CD4-positive, alpha-beta T cell treated with Interleukin-15 for 4 hours (primary cell): ENCODE measurements around the gene CDKN2B-AS1.

ENCODE experiments used
- DNase-seq: peaks from one replicate; pipeline ENCODE4 v3.0.0-alpha.2; 2020; ENCODE audit warnings: low spot score

CDKN2B-AS1 gene

DNA sequence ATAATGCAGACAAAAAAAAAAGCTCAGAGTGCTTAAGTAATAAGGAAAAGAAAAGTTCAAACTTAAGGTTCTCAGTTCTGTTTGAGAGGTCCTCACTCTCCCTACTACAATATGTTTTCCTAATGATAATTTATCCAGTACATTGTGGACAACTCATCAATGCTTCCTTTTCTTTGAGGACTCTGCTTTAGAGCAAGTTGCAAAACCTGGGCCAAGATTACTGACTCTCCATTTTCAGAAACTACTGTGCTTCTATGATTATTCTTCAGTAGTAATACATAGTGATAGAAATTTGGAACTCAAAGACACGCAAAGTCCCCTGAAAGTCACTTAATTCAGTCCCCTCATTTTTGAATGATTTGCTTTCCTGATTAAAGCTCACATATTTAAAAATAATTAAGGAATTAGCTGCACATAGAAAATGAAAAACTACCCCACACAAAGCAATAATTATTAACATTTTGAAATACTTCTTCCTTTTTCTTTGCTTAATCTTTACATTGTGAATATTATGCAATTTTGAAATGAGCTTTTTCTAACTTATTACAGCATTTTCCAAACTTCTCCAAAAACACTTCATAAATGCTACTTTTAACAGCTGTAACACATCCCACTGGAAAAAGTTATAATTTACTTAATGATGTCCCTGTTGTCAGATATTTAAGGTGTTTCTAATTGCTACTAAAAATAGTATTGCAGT is 11.6 kb upstream of the CDKN2B-AS1 start:
- no peak for DNase-seq

DNA sequence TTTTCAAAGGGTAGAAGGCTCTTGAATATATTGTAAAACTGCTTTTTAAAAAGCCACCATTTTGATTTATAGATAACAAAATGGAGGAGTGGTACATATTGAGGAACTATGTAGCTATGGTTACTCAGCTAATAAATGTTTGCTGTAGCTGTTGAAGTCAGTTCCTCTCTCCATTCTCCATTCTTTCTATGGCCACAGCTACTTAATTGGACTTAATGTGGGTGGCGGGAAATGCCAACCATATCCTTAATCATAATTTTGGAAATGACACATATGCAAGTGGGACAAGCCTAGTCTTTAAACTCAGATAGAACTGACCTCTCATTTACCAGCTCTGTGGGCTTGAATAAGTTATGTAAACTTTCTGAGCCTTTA is 11.0 kb upstream of the CDKN2B-AS1 start:
- no peak for DNase-seq

DNA sequence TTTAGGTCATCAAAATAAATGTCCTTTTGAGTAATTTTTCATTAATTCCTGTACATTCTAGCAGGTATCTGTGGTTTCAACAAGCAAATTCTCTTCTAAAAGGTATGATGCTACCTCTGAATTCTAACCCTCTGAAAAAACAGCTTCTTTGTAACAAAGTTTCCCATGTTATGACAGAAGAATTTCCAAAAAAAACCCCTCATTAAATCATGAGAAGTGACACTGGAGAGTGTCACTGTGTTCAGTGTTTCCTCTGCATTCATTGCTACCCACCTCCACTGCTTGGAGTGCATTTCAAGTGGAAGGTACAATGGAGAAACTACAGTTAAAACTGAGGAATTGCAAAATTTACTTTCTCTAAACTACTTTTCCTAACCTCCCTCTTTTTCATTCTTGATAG is 10.5 kb upstream of the CDKN2B-AS1 start:
- no peak for DNase-seq

DNA sequence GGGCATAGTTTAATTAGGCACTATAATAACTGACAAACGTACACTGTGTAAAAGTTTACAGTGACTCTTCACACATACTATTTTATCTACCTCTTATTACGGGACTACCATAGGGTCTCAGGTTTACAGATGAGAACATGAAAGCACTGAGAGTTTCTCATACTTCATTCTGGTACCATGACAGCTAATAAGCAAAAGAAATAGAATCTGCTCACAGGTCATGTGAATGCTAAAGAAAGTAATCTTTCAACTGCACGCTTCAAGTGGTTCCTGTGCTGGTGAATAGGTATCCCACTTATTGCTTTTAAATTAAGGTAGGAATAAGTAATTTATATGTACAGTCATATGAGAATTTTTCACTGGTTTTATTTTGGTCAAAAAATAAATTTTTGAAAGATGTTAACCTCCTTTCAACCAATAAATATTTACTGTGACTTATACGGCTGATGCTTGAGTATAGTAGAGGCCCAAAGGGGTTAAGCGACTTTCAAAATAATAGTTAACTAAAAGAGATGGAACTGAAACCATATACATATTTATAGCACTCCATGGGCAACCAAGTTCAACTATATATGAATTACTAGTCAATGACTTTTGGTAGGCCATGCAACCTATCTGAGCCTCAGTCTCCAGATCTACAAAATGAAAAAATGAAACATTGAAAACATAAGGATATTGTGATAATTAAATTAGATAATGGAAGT is 8.5 kb upstream of the CDKN2B-AS1 start:
- DNase-seq = no peak

DNA sequence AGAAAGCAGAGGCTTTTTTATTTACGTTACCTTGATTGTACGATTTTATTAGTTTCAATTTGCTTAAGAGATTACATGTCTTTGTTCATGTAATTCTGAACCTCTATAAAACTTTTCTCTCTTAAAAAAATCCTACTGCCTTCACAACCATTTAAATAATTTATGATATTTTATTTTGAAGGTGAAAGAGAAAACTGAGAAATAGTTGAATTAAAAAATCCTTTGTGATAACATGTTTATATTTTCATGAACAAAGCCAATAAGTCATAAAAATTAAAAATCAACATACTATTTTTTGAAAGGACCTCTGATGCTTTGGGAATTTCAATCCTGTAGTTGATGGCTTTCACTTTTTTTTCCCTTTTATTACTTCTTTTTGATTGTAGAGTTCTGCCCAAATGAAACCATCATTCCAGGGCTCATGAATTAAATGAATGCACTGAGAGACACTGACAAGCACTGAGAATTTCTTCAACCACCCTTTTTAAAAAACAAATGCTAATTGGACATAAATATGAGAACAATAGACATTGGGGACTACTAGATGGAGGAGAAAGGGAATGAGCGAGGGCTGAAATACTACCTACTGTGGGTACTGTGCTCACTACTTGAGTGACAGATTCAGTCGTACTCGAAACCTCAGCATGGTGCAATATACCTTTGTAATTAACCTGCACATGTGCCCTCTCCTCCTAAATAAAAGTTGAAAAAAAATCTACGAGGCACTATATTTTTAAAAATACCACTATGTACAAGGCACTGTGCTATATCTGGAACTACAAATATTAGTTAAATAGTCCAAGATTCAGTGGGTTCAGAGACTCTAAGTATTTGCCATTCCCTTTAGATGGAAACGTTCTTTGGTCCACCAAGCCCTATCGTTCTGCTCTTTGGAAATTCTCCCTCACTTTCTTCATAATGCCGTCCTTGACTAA is 6.3 kb upstream of the CDKN2B-AS1 start:
- no peak for DNase-seq

DNA sequence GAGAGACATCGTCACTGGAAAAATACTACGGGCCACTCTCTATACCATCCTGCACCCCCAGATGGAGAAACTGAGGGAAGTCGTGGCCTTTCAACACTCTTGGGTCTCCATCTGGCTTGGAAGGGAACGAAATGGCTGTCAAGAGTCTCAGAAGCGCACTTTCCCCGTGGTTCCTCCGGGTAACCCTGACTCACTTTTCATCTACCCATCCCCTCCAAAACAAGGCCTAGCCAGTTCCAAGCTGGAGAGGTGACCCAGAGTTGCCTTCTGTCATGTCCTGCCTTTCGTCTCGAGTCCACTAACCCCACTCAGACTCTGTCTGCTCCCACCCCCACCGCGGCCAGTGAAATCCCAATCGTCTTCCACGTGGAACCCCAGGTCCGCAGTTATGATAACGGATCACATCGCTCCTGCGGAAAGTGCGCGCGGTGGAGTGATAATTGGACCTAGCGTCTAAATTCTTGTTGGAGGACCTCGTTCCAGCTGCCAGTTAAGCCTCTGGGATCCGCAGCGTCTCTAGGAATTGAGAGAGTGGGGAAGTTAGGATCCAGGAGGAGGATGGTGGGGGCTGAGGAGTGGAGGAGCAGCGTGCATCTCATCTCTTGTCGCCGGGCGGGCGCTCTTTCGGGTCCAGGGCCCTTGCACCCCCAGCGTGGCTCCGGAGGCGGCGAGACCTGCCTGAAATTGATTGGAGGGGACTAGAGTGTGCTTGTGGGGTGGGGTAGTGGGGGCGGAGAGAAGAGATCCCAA is 5.0 kb upstream of the CDKN2B-AS1 start:
- no peak for DNase-seq

DNA sequence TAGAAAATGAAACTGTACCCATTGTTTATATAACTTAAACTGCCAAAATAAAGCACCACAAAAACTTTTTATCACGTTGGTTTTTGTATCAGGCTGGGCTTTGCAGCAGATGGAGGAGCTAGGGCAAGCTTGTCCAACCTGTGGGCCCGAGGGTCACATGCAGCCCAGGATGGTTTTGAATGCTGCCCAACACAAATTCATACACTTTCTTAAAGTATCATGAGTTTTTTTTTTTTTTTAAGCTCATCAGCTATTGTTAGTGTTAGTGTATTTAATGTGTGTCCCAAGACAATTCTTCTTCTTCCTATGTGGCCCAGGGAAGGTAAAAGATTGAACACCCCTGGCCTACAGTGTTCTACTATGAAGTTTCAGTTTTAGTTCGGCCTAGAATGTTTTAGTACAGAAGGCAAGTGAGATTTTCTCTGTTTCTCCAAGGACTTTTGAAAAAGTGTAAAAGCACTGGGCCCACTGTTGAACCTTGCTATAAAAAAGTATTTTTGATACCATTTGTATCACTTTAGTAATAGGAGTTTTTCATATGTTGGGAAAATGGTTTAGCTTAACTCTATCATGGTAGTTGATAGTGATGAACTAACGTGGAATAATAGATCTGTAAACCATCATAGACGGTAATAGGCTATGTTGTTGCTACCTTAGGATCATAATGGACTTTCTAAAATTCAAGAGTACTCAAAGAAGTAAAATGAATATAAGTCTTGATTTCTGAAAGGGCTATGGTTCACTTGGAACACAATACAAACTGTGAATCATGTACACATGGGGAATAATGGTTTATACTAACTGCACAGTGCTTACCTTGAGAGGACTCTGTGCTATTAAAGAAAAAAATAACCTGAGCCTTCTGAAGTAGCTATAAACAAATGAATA is 3.3 kb upstream of the CDKN2B-AS1 start:
- no peak for DNase-seq

DNA sequence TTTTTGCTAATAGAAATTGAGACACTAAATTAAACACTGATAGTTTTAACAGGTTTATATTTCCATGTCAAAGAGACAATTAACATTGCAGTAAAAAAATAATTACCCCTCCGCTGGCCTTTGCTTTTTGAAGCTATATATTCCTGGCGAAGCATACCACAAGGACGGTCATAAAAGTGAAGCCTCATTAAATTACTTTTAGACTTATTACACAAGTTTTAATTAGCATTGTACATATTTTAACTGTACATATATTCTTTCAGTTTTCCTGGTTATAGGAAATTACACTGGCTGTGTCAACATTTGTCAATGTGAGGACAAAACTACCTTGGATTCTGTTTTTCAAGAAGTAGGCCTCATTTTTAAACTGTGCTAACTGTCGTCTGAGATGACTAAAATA is 1.6 kb upstream of the CDKN2B-AS1 start:
- DNase-seq = no peak

DNA sequence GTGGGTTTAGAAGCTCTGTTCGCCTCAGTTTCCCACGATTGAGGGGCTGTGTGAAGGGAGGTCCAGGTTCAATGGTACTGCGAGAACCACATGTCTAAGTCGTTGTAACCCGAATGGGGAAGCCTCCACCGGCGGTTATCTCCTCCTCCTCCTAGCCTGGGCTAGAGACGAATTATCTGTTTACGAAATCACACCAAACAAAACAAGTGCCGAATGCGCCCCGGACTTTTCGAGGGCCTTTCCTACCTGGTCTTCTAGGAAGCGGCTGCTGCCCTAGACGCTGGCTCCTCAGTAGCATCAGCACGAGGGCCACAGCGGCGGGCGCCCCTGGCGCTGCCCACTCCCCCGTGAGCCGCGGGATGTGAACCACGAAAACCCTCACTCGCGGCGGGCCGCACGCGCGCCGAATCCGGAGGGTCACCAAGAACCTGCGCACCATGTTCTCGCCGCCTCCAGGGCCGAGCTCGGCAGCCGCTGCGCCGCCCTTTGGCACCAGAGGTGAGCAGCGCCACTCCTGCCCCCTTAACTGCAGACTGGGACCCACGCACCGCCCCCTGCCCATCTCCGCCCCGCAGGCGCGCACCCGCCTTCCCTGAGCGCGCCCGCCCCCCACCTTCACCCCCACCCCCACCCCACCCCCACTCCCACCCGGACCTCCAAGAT is 567 bp upstream of the CDKN2B-AS1 start, which contains the start of gene CDKN2A:
Gene CDKN2A, minus strand, starts transcription at position 500 of the 663 bp plus-strand sequence.
- peak; percentile 55 for DNase-seq

DNA sequence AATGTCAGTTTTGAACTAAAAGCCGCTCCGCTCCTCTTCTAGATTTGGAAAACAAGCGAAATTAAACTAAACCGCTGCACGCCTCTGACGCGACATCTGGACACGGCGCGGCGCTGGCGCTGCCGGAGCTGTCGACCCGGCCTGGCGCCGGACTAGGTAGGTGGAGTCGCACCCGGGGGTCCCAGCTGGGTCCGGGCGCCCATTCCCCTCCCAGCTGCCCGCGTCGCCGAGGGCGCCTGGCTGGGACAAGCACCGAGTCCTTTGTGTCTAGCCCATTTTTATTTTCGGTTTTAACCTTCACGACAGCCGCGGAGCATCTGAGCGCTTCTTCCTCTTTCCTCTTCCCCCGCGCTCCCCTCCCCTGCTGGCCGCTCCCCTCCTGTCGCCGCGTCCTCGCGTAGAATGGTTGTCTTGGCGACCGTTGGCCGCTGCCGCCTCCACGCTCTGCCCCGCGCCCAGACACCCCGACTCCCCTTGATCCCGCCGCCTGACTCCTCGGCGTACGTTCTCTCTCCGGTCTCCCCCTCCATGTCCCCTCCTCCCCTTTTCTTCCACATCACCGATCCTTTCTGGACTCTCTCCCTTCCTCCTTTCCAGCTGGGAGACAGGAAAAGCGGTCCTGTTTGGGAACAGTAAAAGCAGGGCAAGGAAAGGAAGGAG is 545 bp downstream of the CDKN2B-AS1 start:
- peak; percentile 79 for DNase-seq

DNA sequence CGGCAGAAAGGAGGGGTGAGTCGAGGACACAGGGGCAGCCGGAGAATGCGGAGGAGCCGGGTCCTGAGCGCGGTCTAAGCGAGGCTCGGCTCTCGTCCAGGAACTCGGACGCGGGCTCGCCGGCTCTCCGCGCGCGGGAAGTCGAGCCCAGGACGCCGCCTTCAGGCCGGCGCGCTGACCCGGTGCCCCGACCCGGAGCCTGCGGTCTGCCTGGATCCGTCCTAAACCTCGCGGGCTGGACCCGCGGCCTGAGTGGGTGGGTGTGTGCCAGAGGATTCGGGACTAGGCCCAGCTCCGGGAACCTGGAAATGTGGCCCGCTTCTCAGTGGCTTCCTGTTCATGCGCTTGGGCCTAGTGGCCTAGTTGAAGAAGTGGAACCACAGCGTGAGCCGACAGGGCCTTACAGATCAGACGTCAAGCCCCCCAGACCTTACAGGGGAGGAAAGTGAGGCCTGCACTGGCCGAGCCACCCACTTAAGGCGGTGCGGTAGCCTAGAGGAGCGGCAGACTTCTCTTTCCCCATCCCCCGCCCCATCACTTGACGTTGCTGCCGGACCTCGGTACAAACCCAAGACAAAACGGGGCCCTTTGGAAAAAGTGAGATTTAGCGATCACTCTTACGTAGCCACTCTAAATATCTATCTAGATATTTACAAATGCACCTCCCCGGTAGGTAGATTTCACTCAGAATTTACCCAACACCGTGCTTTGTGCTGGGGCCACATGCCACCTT is 1.2 kb downstream of the CDKN2B-AS1 start:
- DNase-seq = no peak

DNA sequence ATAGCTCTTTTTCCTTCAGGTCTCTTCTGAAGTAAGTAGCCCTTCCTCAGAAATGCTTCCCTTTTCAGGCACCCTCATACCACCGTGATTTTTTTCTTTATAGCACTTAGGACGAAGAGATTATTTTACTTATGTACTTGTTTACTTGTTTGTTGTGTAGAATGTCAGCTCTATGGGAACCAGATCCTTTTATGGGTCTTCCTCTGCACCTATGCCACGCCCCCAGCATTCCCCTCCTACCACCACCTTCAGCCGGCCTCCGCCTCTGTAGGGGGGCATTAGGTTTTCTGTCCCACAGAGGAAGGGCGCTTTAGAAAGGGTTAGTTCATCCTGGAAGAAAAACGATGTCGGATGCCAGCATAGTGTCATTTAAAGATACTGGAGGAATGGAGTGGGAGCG is 1.8 kb downstream of the CDKN2B-AS1 start:
- DNase-seq = no peak

DNA sequence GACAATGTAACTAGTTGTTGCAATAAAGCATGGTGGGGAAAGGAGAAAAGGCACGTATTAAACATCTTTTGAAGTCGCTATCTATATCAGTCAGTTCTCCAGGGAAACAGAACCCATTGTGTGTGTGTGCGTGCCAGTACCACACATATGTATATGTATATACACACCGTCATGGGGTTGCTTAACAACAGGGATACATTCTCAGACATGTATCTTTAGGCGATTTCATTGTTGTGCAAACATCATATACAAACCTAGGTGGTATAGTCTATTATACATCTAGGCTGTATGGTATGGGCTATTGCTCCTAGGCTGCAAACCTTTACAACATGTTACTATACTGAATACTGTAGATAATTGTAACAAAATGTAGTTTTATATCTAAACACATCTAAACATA is 2.3 kb downstream of the CDKN2B-AS1 start:
- no peak for DNase-seq

DNA sequence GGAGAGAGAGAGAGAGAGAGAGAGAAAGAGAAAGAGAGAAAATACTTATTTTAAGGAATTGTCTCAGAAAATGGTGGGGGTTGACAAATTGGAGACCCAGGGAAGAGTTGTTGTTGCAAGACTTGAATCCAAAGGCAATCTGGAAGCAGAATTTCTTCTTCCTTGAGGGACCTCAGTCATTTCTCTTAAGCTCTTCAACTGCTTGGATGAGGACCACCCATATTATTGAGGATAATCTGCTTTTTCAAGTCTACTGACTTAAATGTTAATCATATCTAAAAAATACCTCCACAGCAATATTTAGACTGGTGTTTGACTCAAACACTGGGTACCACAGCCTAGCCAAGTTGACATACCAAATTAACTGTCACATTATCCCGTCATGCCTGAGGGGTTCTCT is 2.9 kb downstream of the CDKN2B-AS1 start:
- DNase-seq = no peak

DNA sequence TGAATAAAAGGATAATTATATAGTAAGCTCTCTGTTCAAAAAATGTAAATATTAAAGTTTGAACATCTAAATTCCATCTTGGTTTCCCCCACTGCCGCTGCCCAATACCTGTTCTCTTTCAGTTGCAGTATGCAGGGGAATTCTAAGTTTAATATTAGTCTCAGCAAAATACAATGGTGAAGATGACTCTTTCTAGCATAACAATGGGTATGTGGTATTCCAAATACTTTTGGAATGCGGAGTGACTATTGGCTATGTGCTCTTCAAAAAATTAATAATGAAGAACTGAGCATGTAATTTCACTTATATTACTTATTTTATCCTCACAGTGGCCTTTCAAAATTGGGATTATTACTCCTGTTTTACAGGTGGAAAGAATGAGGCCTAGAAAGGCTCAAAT is 3.4 kb downstream of the CDKN2B-AS1 start:
- no peak for DNase-seq

DNA sequence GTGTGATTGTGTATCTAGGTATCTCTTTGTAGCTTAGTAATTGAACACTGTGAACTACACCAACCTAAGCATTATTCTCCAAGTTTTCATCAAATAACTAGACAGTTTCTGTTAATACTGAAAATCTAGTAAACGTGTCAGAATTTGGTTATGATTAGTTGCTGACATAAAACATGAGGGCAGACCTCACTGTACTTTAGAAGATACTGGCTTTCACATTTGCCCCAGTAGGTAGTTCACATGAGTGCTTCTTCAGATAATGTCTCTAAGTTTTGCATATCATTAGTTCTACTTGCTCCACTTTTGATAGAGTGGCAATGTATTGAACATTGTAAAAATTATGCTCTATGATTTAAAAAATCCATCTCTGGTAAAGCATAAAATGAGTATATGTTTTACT is 7.4 kb downstream of the CDKN2B-AS1 start:
- DNase-seq = no peak

DNA sequence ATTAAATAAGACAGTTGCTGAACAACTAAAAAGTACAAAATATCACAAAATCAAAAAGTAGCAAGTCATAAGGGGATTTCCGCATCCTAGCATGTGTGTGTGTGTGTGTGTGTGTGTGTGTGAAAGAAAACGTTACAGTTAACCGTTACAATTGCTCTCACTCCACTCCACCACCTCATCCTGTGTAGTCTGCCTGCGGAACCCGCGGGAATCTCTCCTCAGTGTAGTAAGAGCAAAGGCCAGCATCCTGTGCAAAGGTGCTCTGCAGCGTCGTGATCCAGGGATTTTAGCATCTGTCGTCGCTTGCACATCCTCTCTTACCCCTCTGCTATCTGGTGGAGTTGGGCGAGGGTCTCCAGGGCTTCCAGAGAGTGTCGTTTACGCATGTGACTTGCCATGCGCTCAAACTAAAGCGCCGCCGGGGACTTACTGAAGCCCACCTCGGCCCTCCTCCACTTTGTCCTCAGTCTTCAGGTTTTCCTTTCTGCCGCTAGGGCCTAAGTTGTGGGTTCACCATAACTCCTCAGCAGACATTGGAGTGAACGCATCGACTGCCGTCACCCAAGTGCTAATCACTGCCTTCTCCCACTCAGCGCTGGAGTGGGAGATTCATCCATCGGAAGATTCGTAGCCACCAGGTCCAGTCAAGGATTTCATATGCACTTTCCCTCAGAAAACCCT is 10.6 kb downstream of the CDKN2B-AS1 start:
- DNase-seq = peak; percentile 31
